ENCODE results near the gene TCEANC2.

TCEANC2 gene

GRCh38 chr1:54137534-54138061 is 84.2 kb downstream of the TCEANC2 start:
- DNase-seq: peak; percentile 62

- DNase-seq: no peak
Measured at GRCh38 chr1:54138994-54139393, 85.6 kb downstream of the TCEANC2 start.

- no peak for DNase-seq
Measured at GRCh38 chr1:54139711-54140110, 86.3 kb downstream of the TCEANC2 start.

- DNase-seq: no peak
Measured at GRCh38 chr1:54142146-54142900, 88.9 kb downstream of the TCEANC2 start.

GRCh38 chr1:54144366-54144765 is 91.0 kb downstream of the TCEANC2 start:
- DNase-seq: no peak

- no peak for DNase-seq
Measured at GRCh38 chr1:54149734-54150133, 96.3 kb downstream of the TCEANC2 start.

GRCh38 chr1:54151013-54151412 is 97.6 kb downstream of the TCEANC2 start:
- no peak for DNase-seq

GRCh38 chr1:54152696-54153095 is 99.3 kb downstream of the TCEANC2 start, which contains the start of gene CDCP2:
Gene CDCP2 (minus strand): TSS chr1:54153000. CDS start chr1:54152922, 78 bp downstream.
- DNase-seq: no peak

- peak; percentile 40 for DNase-seq
Measured at GRCh38 chr1:54153535-54154439, 100.4 kb downstream of the TCEANC2 start.
